OCI-M2 (cell line): ENCODE measurements around the gene HS3ST4.

Experiments used
- DNase-seq: peaks from one replicate; lab custom pipeline; 2025; ENCODE audit not compliant: unreplicated experiment; lab: John Stamatoyannopoulos, UW

Gene HS3ST4

DNA sequence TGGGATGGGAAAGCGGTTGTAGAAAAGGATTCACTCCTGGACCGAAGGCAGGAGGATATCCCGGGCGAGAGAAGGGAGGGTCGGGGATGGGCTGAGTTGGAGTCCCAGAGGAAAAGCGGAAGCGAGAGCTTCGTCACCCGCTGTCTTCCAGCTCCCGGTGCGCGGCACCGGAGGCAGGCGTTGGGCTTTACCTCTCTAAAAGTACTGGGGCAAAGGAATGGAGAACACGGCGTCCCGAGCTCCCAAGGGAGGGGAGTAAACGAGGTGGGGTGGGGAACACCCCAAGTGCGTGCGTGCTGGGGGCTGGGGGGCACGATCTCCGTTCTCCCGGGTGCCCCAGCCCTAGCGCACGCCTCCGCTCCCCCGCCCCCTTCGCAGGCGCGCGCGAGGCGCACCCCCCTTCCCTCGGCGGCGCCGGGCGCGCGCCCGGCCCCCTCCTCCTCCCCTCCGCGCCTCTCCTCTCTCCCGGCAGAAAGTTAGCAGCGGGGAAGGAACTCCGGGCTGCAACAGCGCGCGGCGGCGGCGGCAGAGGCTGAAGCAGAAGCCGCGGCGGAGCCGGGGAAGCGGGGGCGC is at the start of gene HS3ST4:
Gene HS3ST4 (plus strand): TSS at position 441 of the 573 bp plus-strand sequence.
- no peak for DNase-seq

DNA sequence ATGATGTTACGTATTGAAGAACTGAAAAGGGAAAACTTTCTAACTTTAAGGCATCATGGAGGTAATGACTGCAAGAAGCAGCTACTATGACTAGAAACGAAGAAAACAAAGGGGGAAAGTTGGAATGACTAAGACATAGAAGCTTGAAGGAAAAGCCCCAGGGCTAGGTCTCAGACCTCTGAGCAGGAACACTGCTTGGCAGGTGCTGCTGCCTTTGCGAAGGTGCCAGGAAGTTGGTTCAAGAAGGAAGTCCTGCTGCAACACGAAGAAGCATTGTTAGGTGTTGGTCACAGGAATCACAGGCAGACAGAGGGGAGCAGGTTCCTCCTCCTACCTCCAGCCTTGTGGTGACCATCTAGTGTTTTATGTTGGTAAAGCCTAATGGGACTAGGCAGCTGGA is 48.1 kb upstream of the HS3ST4 start:
- DNase-seq: no peak

DNA sequence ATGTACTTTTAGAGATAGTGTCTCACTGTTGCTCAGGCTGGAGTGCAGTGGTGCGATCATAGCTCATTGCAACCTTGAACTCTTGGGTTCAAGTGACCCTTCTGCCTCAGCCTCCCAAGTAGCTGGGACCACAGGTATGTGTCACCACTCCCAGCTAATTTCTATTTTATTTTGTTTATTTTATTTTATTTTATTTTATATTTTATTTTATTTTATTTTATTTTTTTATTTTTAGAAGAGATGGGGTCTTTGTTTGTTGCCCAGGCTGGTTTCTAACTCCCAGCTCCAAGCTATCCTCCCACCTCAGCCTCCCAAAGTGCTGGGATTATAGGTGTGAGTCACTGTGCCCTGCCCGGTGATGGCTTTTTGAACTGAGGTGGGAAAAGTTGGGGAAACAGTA is 35.1 kb upstream of the HS3ST4 start:
- DNase-seq: no peak

DNA sequence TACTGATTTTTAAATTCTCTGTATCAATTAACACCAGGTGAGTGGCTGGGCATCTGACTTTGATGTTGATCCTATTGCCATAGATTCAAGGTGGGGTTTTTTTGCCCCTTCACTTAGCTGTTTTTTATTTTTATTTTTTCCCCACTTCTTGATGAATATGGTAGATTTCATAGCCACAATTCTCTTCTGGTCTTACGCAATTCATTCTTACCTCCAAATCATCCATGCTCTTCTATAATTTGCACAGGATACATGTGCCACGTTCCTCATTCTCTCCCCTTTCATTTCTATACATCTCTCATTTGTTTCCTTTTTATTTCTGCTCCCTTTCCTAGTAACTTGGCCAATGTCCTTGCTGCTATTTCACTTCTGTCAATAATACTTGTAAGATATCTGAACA is 14.9 kb upstream of the HS3ST4 start:
- no peak for DNase-seq

DNA sequence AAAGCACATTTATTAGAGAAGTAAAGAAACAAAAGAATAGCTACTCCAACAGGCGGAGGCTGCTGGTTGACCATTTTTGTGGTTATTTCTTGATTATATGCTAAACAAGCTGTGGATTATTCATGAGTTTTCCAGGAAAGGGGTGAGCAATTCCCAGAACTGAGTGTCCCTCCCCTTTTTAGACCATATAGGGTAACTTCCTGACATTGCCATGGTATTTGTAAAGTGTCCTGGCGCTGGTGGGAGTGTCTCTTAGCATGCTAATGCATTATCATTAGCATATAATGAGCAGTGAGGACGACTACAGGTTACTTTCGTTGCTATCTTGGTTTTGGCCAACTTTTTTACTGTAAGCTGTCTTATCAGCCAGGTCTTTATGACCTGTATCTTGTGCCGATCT is 12.2 kb upstream of the HS3ST4 start:
- DNase-seq: no peak

DNA sequence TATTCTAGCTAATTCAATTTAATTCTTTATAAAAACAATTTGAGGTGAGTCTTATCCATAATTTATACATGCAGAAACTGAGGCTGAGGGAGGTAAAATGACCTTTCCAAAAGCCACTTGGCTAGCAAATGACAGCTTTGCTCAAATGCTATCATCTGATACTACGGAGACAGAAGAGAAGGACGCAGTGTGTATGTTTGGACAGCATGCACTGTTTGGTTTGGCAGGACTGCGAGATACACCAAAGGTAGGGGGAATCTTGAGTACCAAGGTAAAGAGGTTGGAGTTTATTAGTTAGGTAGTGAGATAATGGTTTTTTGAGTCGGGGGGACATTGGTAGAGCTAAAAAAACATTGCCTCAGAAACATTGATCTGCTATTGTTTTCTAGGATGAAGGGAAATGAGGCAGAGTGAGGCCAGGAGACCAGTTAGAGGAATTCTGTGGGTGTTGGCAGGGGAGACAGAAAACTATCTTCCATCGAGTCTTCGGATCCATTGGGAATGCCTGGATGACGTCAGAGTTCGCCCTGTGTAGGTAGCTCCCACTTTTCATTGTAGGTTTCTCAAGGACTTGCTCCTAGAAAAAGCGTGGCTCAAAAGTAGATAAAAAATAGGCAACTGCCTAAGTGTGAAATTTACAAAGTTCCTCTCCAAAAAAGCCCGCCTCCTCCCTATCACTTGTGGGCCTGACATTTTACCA is 2.5 kb upstream of the HS3ST4 start:
- DNase-seq: no peak

DNA sequence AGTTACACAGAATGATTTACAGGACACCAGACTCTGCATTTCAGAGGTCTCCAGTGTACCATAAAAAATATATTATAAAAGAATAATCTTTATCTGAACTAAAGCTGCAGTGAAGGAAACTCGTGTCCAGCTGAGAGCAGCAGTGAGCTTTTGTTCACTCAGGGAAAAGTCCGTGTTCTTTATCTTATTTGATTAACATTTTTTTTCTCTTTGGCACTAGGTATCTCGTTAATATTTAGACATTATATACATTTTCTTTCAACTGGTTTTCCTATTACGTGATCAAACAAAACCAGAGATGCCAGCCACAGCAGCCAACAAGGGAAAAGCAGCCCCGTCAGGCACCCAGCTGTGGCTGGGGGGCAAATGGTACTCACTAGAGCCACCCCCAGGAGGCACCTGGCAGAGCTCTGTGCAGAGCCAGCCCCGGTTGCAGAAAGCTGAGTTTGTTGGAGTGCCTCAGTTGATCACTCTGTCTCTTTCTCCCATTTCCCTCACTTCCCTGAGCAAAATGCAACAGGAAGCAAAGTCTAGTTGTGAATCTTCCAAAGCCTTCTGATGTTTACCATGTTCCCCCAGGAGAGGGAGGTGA is 1.1 kb upstream of the HS3ST4 start:
- no peak for DNase-seq

DNA sequence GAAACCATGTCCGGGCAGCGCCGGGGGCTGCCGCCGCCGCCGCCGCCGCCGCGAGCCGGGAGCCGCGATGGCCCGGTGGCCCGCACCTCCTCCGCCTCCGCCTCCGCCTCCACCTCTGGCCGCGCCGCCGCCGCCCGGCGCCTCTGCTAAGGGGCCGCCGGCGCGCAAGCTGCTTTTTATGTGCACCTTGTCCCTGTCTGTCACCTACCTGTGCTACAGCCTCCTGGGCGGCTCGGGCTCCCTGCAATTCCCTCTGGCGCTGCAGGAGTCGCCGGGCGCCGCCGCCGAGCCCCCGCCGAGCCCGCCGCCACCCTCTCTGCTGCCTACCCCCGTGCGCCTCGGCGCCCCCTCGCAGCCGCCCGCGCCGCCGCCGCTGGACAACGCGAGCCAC is 587 bp downstream of the HS3ST4 start:
- no peak for DNase-seq

DNA sequence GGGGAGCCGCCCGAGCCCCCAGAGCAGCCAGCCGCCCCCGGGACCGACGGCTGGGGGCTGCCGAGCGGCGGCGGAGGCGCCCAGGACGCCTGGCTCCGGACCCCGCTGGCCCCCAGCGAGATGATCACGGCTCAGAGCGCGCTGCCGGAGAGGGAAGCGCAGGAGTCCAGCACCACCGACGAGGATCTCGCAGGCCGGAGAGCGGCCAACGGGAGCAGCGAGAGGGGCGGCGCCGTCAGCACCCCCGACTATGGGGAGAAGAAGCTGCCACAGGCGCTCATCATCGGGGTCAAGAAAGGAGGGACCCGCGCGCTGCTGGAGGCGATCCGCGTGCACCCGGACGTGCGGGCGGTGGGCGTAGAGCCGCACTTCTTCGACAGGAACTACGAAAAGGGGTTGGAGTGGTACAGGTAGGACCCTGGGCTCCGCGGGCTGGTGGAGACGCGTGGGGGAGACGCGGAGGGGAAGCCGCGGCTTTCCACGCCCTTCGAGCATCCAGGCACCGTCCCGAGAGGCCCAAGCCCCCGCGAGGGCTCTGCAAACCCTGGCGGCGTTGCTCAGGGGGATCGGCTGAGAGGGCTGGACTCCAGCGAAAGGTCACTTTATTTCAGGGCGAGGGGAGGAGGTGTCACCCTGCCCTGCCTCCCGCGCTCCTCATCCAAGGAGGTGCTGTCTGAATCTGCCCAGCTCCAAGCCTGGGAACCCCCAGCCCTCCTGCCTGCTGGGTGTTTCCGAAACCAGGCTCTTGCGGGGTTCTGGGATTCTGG is 1.2 kb downstream of the HS3ST4 start:
- no peak for DNase-seq

DNA sequence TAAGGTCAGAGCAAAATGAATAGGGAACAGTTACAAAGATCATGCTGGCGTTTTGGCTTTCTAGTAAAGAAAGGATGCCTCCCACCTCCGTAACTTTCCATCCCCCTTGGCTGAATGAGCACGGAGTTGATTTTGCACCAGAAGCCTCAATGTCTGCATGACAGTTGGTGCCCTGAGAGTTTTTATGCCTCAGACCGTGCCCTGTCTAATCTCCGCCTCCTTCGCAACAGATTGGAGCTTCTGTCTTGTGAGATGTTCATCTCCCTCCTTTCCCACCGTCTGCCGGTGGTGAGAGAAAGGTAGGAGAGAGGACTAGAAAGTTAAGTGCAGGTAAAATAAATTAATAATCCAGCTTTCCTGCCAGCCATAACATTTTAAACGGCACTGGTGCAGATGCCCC is 1.9 kb downstream of the HS3ST4 start:
- DNase-seq: no peak

DNA sequence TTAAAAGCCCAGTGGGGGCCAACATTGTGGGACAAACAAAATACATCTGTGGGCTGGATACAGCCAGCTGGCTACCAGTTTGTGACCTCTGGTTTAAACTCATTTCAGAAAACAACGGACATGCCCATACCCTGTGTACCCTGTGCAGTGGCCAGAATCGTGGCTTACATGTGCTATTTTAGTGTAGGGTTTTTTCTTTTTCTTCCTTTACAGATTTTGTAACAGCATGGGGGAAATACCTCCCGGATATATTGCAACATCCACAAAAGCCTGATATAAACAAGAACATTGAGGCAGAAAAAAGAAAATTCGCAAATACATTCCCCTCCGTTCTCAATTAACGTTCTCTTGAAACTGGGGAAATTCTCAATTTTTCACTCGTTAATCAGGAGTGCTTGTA is 7.3 kb downstream of the HS3ST4 start:
- no peak for DNase-seq

DNA sequence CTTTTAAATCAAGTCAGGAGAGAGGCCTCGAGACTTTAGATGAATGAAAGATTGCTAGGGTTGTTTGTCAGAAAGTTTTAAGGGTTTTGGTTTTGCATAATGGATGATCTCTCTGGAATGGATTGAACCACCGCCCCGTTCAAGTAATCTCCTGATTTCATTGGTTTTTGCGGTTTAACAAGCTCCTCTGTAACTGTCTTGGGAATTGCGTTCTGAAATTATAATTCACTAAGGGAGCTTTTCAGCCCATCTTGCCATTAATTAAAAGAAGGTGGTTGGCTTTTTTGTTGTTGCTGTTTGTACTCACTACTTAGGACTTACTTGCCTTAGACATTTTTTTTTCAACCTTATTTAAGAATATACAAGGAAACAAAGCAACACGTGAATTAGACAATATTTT is 8.8 kb downstream of the HS3ST4 start:
- DNase-seq: no peak

DNA sequence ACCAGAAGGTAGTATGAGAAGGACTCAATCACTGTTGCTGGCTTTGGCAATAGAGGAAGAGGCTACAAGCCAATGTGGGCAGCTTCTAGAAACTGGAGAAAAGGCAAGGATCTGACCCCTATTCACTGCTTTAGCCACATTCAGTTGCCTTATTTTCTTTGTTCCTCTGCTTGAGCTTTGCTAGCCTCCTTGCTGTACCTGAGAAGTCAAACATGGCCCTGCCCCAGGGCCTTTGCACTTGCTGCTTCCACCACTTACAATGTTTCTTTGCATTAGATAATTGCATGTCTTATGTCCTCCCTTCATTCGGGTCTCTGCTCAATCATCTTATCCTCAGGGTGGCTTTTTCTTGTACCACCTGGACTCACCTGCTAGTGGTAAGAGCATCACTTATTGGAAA is 15.8 kb downstream of the HS3ST4 start:
- no peak for DNase-seq

DNA sequence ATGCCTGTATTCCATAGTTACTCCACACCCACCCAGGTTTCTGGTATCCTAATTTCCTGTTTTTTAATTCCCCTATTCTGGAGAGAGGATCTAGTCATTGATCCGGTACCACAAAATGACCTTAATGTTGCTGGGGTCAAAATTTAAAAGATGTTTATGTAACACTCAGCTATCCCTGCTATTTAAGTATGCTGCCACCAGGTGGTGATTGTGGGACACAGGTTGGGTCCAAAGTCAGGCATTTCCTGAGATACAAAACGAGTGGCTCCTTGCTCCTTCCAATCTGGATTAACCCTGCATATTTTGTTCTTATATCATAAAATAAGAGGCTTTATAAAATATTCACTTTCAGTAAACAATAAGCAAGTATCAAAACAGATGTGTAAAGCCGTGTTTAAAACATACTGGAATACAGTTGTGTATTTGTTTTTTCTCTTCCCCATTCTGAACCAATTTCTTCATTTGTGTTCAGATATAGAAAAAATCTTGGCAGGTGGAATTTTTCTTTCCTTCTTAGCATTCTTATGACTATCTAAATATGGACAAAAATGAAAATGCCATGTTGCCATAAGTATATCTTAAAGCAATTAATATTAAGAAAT is 16.3 kb downstream of the HS3ST4 start:
- DNase-seq: no peak

DNA sequence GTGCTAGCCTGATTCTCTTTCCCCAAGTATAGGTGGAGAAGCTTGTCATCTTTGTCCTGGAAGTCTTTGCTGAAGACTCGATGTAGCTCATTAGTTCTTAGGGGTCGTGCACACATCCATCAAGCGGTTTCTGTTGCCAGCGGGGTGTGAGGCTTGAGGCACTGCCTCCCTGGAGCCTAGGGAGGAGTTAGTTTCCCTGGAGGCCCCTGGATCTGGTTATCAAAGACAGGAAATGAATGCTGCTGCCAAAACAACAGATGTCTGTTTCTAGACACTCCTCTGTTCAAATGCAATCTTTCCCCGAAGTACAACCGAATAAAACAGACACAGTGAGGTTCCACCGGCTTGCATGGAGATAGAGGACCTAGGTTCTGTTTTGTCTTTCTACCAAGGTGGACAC is 17.5 kb downstream of the HS3ST4 start:
- no peak for DNase-seq

DNA sequence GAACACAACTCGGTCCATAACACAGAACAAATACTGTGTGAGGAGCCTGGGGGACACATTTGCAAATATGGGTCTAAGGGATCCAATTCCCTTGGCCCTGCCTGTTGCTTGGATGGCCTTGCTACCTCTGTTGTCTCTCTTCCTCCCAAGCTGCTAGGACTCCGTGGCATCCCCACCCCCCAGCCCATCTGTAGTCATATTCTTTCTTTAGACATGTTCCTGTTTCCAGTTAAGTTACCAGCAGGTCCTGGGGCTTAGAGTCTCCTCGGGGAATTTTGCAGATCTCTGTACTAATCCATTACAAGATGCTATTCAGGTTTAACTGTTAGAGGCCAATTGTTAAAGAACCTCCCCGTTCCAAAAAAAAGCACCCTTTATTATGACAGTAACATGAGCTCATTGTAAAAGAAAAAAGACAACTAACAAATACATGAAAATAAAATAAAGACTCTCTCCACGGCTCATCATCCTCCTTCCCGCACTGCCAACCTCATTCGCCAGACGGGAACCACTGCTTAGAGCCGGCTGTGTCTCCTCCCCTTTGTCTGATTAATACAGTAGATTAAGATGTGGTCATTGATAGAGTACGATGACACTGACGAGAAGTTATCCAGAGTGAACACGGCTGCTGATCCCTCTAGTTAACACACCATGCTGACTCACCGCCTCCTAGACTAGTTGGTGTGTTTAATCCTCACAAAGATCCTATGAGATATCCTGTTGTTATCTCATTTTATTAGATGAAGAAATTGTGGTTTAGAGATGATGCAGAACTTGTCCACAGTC is 22.2 kb downstream of the HS3ST4 start:
- DNase-seq: no peak

DNA sequence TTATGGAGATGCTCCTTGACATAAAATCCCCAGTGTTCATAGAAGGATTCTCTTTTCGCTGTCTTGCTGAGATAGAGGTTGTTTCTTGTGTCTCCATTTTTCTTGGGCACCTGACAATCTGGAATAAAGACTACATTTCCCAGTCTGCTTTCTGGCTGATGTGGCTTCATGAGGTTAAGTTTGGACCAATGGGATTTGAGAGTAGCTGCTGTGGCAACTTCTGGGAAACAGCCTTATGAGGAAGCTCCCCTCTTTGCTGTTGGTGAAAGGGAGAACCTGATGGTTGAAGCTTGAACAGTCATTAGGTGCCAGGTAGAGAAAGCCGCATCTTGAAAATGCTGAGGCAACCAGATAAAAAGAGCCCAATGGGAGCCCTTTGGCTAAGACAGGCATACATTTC is 24.4 kb downstream of the HS3ST4 start:
- DNase-seq: no peak

DNA sequence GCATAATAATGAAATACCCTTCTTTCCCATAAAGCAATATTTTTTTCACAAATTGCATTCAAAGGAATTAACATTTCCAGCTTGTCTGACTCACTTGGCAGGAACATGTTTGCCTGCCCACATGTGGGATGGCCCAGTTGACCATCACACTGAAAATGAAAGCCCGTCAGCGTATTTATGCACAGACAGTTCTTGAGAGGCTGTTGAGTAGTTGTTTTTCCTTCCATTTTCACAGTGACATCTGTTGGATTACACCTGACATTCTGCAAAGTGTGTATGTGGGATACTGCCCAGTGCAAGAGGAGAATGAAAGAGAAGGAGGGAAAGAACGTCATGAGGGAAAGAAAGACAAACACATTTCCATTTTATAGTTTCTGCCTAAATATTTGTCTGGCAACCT is 29.7 kb downstream of the HS3ST4 start:
- no peak for DNase-seq

DNA sequence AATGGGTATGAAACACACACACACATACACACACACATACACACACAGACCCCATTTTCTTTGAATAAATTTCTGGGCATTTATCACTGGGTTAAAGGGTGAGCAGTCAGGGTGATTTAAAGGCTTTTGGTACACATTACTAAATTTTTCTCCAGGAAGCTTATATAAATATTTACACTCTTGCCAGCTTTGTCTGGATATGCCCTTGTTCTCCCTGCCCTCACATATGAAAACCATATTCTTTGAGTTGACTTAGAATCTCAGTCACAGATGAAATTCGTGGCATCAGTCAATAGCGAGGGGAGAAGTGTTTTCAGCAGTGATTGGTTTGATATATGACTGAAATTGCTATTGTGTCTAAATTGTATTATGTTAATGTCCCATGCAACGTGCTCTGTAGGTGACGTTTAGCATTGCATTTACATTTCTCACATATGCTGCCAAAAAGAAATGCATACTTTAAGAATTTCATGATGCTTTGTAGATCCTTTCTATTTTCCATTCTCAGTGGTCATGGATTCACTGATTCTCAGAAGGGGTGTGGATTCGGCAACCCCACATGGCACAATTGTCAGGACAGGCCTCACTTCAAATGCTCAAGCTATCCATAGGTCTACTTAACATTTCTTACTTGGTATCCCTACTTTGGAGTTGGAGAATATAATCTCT is 34.8 kb downstream of the HS3ST4 start:
- no peak for DNase-seq

DNA sequence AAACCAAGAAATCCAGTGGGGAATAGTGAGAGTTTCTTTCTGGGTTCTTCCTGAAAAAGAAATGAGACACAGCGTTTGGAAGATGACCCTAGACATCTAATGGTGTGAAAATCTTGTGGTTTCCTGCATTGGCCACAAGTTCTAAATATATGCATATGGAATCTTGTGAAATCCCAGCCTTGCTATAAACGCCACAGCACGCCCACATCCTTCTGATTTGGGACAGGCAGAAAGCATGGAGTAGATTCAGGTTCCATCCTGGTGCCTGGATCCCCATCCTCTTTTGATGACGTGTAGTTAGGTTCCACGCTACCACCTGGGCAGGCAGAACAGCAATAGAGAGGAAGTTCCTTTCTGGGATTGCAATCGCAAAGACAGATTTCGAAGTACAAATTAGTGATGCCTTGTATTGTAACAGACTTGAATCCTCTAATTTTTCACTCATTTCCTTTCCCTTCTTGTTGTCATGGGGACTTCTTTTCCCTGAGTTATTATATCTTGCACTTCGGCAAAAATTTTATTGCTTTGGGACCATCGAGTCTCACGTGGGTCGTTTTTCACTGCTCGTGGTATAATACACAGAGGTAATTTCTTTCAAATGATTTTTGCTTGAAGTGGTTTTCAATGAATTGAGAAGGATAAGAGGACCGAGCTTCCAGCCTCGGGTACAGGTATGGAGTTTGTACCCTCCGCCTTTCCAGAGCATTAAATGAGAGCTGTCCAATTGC is 37.6 kb downstream of the HS3ST4 start:
- DNase-seq: no peak
